Activated T-helper 2 cell treated with anti-CD3 and anti-CD28 coated beads, Interferon-gamma antibody, Interleukin-2, Interleukin-4, amounts not matched to agents 10 μg/mL and 5 μg/mL and 100 μg/mL, durations not matched to agents 14 hours and 24 hours and 36 hours (primary cell): Measurements from ENCODE around the gene MED13. TPM values are rescaled to one million over a fixed set of nuclear protein-coding genes. Genes with fewer than 3 reads are reported as not detected.
A peak's percentile ranks its signal among the peaks of the same experiment; 100 is the strongest.
"Not testable (repeated sequence)": the region's sequence is repeated elsewhere in the genome, so short reads cannot be mapped to it uniquely, and the experiment has no call there.

Experiments
- DNase-seq: peaks from one replicate; pipeline ENCODE4 v3.0.0; 2021; ENCODE audit warnings: low spot score
- H3K27ac Mint-ChIP-seq: one replicate; pipeline ENCODE4 v1.8.0; 2021; ENCODE audit warnings: mixed read lengths
- H3K27me3 Mint-ChIP-seq: one replicate; pipeline ENCODE4 v1.8.0; 2021; ENCODE audit warnings: low read depth, mixed read lengths
- H3K36me3 Mint-ChIP-seq: one replicate; pipeline ENCODE4 v1.8.0; 2021; ENCODE audit warnings: low read depth, mixed read lengths
- H3K4me1 Mint-ChIP-seq: one replicate; pipeline ENCODE4 v1.8.0; 2021; ENCODE audit warnings: low read depth, mixed read lengths
- H3K4me3 Mint-ChIP-seq: one replicate; pipeline ENCODE4 v1.8.0; 2021; ENCODE audit warnings: low read depth, mild to moderate bottlenecking, moderate library complexity, mixed read lengths
- H3K9me3 Mint-ChIP-seq: one replicate; pipeline ENCODE4 v1.8.0; 2021; ENCODE audit warnings: mixed read lengths
- intact Hi-C: fragments of 100-400 bp; cut with micrococcal nuclease; formaldehyde crosslinking; loops from one replicate; pipeline ENCODE4 v1.15.1; 2023
- total RNA-seq: library from RNA; stranded (reverse); gene quantifications from 2 replicates; pipeline ENCODE4 v1.2.3, GENCODE V29; 2022

MED13 gene
- total RNA-seq, 1 donor from 2014 or later = 59.4 TPM

GRCh38 chr17:62083651-62084050 lies 18.6 kb upstream of the MED13 start:
- Mint-ChIP-seq H3K4me1 (peaks cover 16% of the 10 kb centered on the region), H3K27me3 (peaks cover 13% of the 10 kb centered on the region), H3K4me3 (no peak overlapping the region), H3K27ac (no peak overlapping the region), H3K9me3 (no peaks in the 10 kb centered on the region), H3K36me3 (no peaks in the 10 kb centered on the region)
- intact Hi-C loops = no loop called here
- DNase-seq = no peak

- no peak for DNase-seq
- H3K4me1 Mint-ChIP-seq = peaks cover 11% of the 10 kb centered on the region
- no peak overlapping the region for H3K4me3 Mint-ChIP-seq
- H3K27ac Mint-ChIP-seq = no peak overlapping the region
- no peaks in the 10 kb centered on the region for H3K9me3 Mint-ChIP-seq
- peaks cover 29% of the 10 kb centered on the region for H3K27me3 Mint-ChIP-seq
- intact Hi-C loops = no loop called here
- H3K36me3 Mint-ChIP-seq = no peaks in the 10 kb centered on the region
Observed at GRCh38 chr17:62080647-62081046, 15.6 kb upstream of the MED13 start.

- DNase-seq = no peak
- H3K27me3 Mint-ChIP-seq = peaks cover 31% of the 10 kb centered on the region
- no peaks in the 10 kb centered on the region for H3K36me3 Mint-ChIP-seq
- H3K4me1 Mint-ChIP-seq = peaks cover 9% of the 10 kb centered on the region
- no peak overlapping the region for H3K27ac Mint-ChIP-seq
- intact Hi-C loops = no loop called here
- H3K9me3 Mint-ChIP-seq = no peaks in the 10 kb centered on the region
- no peak overlapping the region for H3K4me3 Mint-ChIP-seq
Observed at GRCh38 chr17:62078009-62078408, 12.9 kb upstream of the MED13 start.

DNA sequence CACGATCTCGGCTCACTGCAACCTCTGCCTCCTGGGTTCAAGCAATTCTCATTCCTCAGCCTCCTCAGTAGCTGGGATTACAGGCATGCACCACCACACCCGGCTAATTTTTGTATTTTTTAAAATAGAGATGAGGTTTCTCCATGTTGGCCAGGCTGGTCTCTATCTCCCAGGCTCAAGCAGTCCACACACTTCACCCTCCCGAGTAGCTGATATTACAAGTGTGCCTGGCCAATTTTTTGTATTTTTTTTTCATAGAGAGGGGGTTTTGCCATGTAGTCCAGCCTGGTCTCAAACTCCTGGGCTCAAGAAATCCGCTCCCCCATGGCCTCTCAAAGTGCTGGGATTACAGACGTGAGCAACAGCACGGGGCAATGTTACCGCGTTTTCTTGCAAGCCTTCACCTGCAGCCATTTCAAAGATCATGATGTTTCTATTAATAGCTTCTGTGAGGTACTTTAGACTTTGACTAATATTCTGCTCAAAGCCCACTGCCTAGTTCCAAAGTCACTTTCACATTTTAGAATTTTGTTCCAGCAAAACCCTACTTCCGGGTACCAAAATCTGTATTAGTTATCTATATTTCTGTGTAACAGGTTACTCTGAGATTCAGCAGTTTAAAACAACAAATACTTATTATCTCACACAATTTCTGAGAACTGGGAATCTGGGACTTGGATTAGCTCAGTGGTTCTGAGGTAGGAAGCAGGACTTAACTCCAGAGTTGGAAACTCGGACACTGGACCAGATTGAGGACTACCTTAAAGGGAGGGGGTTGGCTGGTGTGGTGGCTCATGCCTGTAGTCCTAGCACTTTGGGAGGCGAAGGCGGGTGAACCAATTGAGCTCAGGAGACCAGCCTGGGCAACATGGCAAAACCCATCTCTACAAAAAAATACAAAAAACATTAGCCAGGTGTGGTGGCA lies 12.0 kb upstream of the MED13 start:
- H3K4me1 Mint-ChIP-seq = peaks cover 11% of the 10 kb centered on the region
- H3K27ac Mint-ChIP-seq = no peak overlapping the region
- H3K36me3 Mint-ChIP-seq = no peaks in the 10 kb centered on the region
- no peak overlapping the region for H3K4me3 Mint-ChIP-seq
- DNase-seq = no peak
- intact Hi-C loops = no loop called here
- peaks cover 31% of the 10 kb centered on the region for H3K27me3 Mint-ChIP-seq
- no peaks in the 10 kb centered on the region for H3K9me3 Mint-ChIP-seq

DNA sequence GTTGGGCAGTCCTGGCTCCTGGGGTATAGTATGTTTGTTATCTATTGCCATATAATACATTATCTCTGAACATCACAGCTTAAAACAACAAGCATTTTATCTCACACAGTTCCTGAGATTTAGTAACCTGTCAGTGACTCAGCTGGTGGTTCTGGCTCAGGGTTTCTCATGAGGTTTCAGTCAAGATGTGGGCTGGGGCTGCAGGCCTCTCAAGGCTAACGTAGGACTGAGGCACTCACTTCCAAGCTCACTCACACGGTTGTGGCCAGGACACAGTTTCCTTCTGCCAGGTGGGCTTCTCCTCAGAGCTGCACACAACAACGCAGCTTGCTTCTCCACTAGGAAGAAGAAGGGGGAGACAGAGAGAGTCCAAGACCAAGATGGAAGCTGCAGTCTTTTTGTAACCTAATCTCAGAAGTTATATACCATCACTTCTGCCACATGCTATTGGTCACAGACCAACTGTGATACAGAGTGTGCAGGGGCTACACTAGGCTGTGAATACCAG lies 10.3 kb upstream of the MED13 start:
- H3K9me3 Mint-ChIP-seq = no peaks in the 10 kb centered on the region
- H3K27ac Mint-ChIP-seq = no peak overlapping the region
- peaks cover 11% of the 10 kb centered on the region for H3K4me1 Mint-ChIP-seq
- intact Hi-C loops = no loop called here
- DNase-seq = no peak
- peaks cover 28% of the 10 kb centered on the region for H3K27me3 Mint-ChIP-seq
- H3K36me3 Mint-ChIP-seq = no peaks in the 10 kb centered on the region
- H3K4me3 Mint-ChIP-seq = no peak overlapping the region

- peaks cover 11% of the 10 kb centered on the region for H3K4me1 Mint-ChIP-seq
- no peak for DNase-seq
- H3K27me3 Mint-ChIP-seq = peaks cover 18% of the 10 kb centered on the region
- H3K4me3 Mint-ChIP-seq = no peak overlapping the region
- H3K9me3 Mint-ChIP-seq = no peaks in the 10 kb centered on the region
- no peaks in the 10 kb centered on the region for H3K36me3 Mint-ChIP-seq
- no peak overlapping the region for H3K27ac Mint-ChIP-seq
- intact Hi-C loops = no loop called here
Observed at GRCh38 chr17:62073993-62074392, 8.9 kb upstream of the MED13 start.

DNA sequence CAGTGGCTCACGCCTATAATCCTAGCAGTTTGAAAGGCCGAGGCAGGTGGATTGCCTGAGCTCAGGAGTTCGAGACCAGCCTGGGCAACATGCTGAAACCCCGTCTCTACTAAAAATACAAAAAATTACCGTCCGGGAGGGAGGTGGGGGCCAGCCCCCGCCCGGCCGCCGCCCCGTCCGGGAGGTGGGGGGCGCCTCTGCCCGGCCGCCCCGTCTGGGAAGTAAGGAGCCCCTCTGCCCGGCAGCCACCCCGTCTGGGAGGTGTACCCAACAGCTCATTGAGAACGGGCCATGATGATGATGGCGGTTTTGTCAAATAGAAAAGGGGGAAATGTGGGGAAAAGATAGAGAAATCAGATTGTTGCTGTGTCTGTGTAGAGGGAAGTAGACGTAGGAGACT lies 7.8 kb upstream of the MED13 start:
- DNase-seq, H3K9me3 Mint-ChIP-seq, H3K27ac Mint-ChIP-seq, H3K4me3 Mint-ChIP-seq, intact Hi-C loops, H3K36me3 Mint-ChIP-seq: not testable (repeated sequence)
- Mint-ChIP-seq H3K27me3 (peaks cover 14% of the 10 kb centered on the region), H3K4me1 (peaks cover 13% of the 10 kb centered on the region)

DNA sequence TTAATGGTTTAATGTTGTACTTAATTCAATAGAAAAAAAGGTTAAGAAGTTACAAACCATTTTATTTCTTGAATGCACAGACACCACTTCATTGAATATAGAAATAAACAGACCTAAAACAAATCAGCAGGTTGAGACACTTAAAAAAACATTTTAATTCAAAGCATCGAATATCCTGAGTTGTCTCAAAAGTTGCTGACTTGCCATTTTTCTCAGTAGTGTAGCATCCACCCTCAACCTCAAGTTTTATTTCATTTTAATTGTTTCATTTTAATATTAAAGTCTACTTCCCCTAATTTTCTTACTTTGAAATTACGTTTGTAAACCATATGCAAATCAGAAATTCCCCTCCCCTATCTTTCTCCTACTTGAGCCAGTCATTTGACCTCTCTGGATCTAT lies 5.8 kb upstream of the MED13 start:
- Mint-ChIP-seq H3K27me3 (peaks cover 3% of the 10 kb centered on the region), H3K9me3 (no peaks in the 10 kb centered on the region), H3K27ac (no peak overlapping the region), H3K4me1 (peaks cover 18% of the 10 kb centered on the region), H3K36me3 (no peaks in the 10 kb centered on the region), H3K4me3 (no peak overlapping the region)
- intact Hi-C loops = no loop called here
- no peak for DNase-seq

DNA sequence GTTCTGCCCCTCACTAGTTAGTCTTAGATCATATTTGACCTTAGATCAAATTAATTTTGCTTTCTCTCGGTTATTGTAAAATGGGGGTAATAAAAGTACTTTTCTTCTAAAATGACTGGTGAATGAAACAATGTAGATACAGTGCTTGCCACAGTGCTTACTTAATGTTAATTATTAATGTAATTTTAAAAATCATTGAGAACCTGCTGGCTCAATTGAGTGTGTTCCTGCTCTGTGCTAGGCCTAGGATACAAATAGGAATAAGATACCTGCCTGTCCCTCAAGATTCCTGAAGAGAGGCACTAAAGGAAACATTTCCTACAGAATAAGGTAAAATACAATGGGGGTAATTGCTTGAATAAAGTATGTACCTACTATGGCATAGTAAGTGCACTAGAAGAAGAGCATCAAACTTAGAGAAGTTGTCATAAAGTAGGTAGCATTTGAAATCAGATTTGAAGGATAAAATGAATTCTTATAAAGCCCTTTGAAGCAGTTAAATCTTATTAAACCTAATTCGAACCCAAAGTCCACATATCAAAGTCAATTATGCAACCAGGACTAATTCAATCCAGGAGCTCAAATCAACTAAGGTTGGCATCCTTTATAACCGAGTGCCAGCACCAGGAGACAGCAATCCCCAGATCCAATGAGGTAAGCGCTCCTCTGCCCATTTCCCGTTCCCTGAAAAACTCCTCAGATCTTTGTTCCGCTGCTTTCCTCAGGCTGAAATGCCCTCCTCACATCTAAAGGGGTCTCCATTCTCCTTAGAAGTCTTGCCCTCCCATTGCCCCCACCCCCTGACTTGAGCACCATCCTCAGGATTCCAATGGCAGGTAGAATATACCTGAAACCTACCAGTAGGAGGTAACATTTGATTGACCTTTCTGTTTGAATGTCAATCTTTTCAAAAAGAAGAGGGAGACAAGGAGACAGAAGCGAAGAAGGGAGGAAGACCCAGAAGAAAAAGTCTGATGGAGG lies 2.4 kb upstream of the MED13 start:
- no peak for DNase-seq
- H3K4me3 Mint-ChIP-seq = no peak overlapping the region
- no peaks in the 10 kb centered on the region for H3K9me3 Mint-ChIP-seq
- intact Hi-C loops = loop anchor here (5.0 to 10.0 kb wide), 2 partner anchors 205 to 653 kb away; partner anchors contain the start of gene BRIP1
- peaks cover 2% of the 10 kb centered on the region for H3K27me3 Mint-ChIP-seq
- peaks cover 25% of the 10 kb centered on the region for H3K4me1 Mint-ChIP-seq
- H3K36me3 Mint-ChIP-seq = peaks cover 21% of the 10 kb centered on the region
- no peak overlapping the region for H3K27ac Mint-ChIP-seq

- intact Hi-C loops = loop anchor here (1.0 to 10.0 kb wide), 5 partner anchors 27 to 651 kb away; partner anchors contain the start of genes BRIP1 and INTS2
Observed at GRCh38 chr17:62065611-62066468, 762 bp upstream of the MED13 start.

DNA sequence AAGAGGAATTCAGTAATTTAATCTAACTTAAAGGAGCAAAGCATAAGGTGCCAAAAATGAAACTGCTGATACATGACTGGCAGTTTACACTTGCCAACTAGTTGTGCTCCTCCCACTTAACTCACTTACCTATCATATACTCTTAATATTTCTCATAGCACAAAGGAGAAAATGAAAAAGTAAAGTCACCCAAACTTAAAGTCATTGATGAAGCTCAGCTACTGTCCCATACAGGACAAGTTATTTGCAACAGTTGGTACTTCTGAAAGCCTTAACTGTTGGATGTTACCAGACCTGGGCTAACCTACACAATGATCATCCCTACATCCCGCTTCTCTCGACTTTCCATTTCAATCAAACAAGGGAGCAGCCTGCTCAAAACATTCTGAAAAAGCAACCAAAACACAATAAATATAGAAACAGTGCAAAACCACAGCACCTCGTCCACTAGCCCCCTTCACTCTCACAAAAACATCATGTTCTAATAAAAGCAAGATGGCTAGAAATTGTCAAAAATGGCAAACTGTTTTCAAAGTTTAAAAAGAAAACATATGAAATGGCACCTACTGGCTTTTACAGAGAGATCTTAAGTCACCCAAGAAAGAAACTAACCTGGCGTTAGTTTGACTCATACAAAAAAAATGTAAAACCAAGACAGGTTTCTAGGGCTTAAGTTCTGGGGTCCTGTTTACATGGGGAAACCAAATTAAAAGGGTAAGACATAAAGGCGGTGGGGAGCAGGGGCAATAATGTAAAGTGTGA lies 868 bp downstream of the MED13 start:
- no peaks in the 10 kb centered on the region for H3K9me3 Mint-ChIP-seq
- H3K27ac Mint-ChIP-seq = peak overlapping the region; percentile 95
- intact Hi-C loops = loop anchor here (2.0 to 10.0 kb wide), 3 partner anchors 137 to 903 kb away; partner anchors contain the start of genes INTS2 and TANC2
- H3K4me1 Mint-ChIP-seq = peaks cover 35% of the 10 kb centered on the region
- H3K4me3 Mint-ChIP-seq = peak overlapping the region; percentile 95
- no peak for DNase-seq
- H3K27me3 Mint-ChIP-seq = peaks cover 2% of the 10 kb centered on the region
- H3K36me3 Mint-ChIP-seq = peaks cover 42% of the 10 kb centered on the region

More at GRCh38 chr17:62065611-62066468, 762 bp upstream of the MED13 start:
- H3K9me3 Mint-ChIP-seq = no peaks in the 10 kb centered on the region
- peak overlapping the region; percentile 95 for H3K4me3 Mint-ChIP-seq
- DNase-seq = peak; percentile 96
- peaks cover 32% of the 10 kb centered on the region for H3K4me1 Mint-ChIP-seq
- peaks cover 32% of the 10 kb centered on the region for H3K36me3 Mint-ChIP-seq
- peak overlapping the region; percentile 99 for H3K27ac Mint-ChIP-seq
- H3K27me3 Mint-ChIP-seq = peaks cover 2% of the 10 kb centered on the region
